HepG2 (cell line): Measurements from ENCODE around the gene MYO15A. TPM values are rescaled to one million over a fixed set of nuclear protein-coding genes. Genes with fewer than 3 reads are reported as not detected.

Experiments used
- HES4 ChIP-seq: sonication (generic); formaldehyde crosslinking; IDR thresholded peaks from 2 replicates; pipeline ENCODE4 v1.9.0; 2021; ENCODE audit warnings: mild to moderate bottlenecking, missing genetic modification reagents, borderline replicate concordance
- KLF16 ChIP-seq, 2 experiments: sonication (generic) in 1 of 2; formaldehyde crosslinking in 1 of 2; IDR thresholded peaks; 2 replicates each; pipeline versions ENCODE4 v1.6.1 to v1.8.0; 2016 to 2023; ENCODE audit warnings: missing genetic modification reagents in 2 of 2, missing compliant biosample characterization in 1 of 2
- LCORL ChIP-seq, 2 experiments: fragments of 450-650 bp in 1 of 2; sonication (generic) in 1 of 2; formaldehyde crosslinking in 1 of 2; IDR thresholded peaks; 2 replicates each; pipeline versions ENCODE4 v1.5.0 to v1.6.1; 2017 to 2020; ENCODE audit warnings: antibody characterized with exemption in 1 of 2, missing genetic modification reagents in 1 of 2
- ZFP82 ChIP-seq: sonication (generic); formaldehyde crosslinking; IDR thresholded peaks from 2 replicates; pipeline ENCODE4 v1.5.1; 2020; ENCODE audit warnings: mild to moderate bottlenecking, missing genetic modification reagents, borderline replicate concordance
- ZFX ChIP-seq: sonication (generic); formaldehyde crosslinking; IDR thresholded peaks from 2 replicates; pipeline ENCODE4 v1.4.0; 2020; ENCODE audit warnings: mild to moderate bottlenecking, low read depth, missing genetic modification reagents, moderate library complexity
- ZNF124 ChIP-seq: sonication (generic); formaldehyde crosslinking; IDR thresholded peaks from 2 replicates; pipeline ENCODE4 v1.4.0; 2020; ENCODE audit warnings: missing genetic modification reagents
- ZNF496 ChIP-seq: sonication (generic); formaldehyde crosslinking; IDR thresholded peaks from 2 replicates; pipeline ENCODE4 v1.8.1; 2023; ENCODE audit warnings: mild to moderate bottlenecking, moderate library complexity, missing genetic modification reagents; ENCODE audit not compliant: insufficient replicate concordance
- ZNF543 ChIP-seq: sonication (generic); formaldehyde crosslinking; IDR thresholded peaks from 2 replicates; pipeline ENCODE4 v1.4.0; 2020; ENCODE audit warnings: mild to moderate bottlenecking, missing genetic modification reagents
- ZNF747 ChIP-seq: sonication (generic); formaldehyde crosslinking; IDR thresholded peaks from 2 replicates; pipeline ENCODE4 v1.8.1; 2023; ENCODE audit warnings: missing genetic modification reagents, mild to moderate bottlenecking, borderline replicate concordance
- ZNF788 ChIP-seq: sonication (generic); formaldehyde crosslinking; IDR thresholded peaks from 2 replicates; pipeline ENCODE4 v1.5.0; 2020; ENCODE audit warnings: mild to moderate bottlenecking, missing genetic modification reagents, borderline replicate concordance
- polyA plus RNA-seq, 8 experiments: library from polyadenylated mRNA; depleted of rRNA in 3 of 8; stranded (reverse) in 7 of 8; unstranded in 1 of 8; fragments of >200 nt; fragmentation: Illumina TruSeq in 4 of 8; extraction: Trizol in 4 of 8; gene quantifications; 2 replicates each; pipeline versions ENCODE4 v1.2.1 to v1.2.3, GENCODE V29; 2011 to 2016; ENCODE audit warnings: low read depth in 4 of 8, missing spikeins in 1 of 8, mixed read lengths in 1 of 8; ENCODE audit not compliant: insufficient read depth in 1 of 8
- total RNA-seq, 5 experiments: library from RNA; depleted of rRNA; stranded (reverse); fragments of >200 nt; fragmentation: Illumina TruSeq; extraction: Trizol; gene quantifications; 2 replicates each; pipeline ENCODE4 v1.2.3, GENCODE V29; 2016; ENCODE audit warnings: low read depth in 1 of 5
- TF ChIP-seq, protein P1 (sequence below): sonication (generic); formaldehyde crosslinking; IDR thresholded peaks from 2 replicates; pipeline ENCODE4; 2020; ENCODE audit warnings: missing genetic modification reagents, mild to moderate bottlenecking, borderline replicate concordance
- TF ChIP-seq, protein P2 (sequence below): sonication (generic); formaldehyde crosslinking; IDR thresholded peaks from 2 replicates; pipeline ENCODE4 v1.5.0; 2020; ENCODE audit warnings: mild to moderate bottlenecking, missing genetic modification reagents, moderate library complexity
- TF ChIP-seq, protein P3 (sequence below): sonication (generic); formaldehyde crosslinking; IDR thresholded peaks from 2 replicates; pipeline ENCODE4 v1.4.0; 2020; ENCODE audit warnings: mild to moderate bottlenecking, missing genetic modification reagents
- TF ChIP-seq, protein P4 (sequence below): sonication (generic); formaldehyde crosslinking; IDR thresholded peaks from 2 replicates; pipeline ENCODE4 v1.4.0; 2020; ENCODE audit warnings: missing genetic modification reagents, borderline replicate concordance
- TF ChIP-seq, protein P5 (sequence below): sonication (generic); formaldehyde crosslinking; IDR thresholded peaks from 2 replicates; pipeline ENCODE4 v1.9.0; 2022; ENCODE audit warnings: low read depth, missing genetic modification reagents

Gene MYO15A
- total and polyA plus RNA-seq, 2 of the 13 experiments (the other 11 are each of a cell fraction or from before 2014, with no cell fraction given) = 0.07 to 0.20 TPM

DNA sequence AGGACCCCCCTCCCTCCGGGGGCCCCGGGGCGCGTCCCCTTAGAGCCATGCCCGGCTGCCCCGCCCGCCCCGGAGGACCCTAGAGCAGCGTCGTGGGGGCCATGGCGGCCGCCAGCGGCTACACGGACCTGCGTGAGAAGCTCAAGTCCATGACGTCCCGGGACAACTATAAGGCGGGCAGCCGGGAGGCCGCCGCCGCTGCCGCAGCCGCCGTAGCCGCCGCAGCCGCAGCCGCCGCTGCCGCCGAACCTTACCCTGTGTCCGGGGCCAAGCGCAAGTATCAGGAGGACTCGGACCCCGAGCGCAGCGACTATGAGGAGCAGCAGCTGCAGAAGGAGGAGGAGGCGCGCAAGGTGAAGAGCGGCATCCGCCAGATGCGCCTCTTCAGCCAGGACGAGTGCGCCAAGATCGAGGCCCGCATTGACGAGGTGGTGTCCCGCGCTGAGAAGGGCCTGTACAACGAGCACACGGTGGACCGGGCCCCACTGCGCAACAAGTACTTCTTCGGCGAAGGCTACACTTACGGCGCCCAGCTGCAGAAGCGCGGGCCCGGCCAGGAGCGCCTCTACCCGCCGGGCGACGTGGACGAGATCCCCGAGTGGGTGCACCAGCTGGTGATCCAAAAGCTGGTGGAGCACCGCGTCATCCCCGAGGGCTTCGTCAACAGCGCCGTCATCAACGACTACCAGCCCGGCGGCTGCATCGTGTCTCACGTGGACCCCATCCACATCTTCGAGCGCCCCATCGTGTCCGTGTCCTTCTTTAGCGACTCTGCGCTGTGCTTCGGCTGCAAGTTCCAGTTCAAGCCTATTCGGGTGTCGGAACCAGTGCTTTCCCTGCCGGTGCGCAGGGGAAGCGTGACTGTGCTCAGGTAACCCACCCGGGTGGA is 75.8 kb downstream of the MYO15A start (continued):
- TF ChIP-seq, protein P1, sequence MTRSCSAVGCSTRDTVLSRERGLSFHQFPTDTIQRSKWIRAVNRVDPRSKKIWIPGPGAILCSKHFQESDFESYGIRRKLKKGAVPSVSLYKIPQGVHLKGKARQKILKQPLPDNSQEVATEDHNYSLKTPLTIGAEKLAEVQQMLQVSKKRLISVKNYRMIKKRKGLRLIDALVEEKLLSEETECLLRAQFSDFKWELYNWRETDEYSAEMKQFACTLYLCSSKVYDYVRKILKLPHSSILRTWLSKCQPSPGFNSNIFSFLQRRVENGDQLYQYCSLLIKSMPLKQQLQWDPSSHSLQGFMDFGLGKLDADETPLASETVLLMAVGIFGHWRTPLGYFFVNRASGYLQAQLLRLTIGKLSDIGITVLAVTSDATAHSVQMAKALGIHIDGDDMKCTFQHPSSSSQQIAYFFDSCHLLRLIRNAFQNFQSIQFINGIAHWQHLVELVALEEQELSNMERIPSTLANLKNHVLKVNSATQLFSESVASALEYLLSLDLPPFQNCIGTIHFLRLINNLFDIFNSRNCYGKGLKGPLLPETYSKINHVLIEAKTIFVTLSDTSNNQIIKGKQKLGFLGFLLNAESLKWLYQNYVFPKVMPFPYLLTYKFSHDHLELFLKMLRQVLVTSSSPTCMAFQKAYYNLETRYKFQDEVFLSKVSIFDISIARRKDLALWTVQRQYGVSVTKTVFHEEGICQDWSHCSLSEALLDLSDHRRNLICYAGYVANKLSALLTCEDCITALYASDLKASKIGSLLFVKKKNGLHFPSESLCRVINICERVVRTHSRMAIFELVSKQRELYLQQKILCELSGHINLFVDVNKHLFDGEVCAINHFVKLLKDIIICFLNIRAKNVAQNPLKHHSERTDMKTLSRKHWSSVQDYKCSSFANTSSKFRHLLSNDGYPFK (CRISPR knock-in tag) = peak; percentile 40; the same call in 1 of the 2 replicates
- no peak; the same call in 1 of the 2 replicates for TF ChIP-seq ZNF788 (CRISPR knock-in tag)
- TF ChIP-seq ZNF124 (CRISPR knock-in tag) = no peak
- TF ChIP-seq, protein P2, sequence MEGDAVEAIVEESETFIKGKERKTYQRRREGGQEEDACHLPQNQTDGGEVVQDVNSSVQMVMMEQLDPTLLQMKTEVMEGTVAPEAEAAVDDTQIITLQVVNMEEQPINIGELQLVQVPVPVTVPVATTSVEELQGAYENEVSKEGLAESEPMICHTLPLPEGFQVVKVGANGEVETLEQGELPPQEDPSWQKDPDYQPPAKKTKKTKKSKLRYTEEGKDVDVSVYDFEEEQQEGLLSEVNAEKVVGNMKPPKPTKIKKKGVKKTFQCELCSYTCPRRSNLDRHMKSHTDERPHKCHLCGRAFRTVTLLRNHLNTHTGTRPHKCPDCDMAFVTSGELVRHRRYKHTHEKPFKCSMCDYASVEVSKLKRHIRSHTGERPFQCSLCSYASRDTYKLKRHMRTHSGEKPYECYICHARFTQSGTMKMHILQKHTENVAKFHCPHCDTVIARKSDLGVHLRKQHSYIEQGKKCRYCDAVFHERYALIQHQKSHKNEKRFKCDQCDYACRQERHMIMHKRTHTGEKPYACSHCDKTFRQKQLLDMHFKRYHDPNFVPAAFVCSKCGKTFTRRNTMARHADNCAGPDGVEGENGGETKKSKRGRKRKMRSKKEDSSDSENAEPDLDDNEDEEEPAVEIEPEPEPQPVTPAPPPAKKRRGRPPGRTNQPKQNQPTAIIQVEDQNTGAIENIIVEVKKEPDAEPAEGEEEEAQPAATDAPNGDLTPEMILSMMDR = peak; percentile 32; the same call in 1 of the 2 replicates
- TF ChIP-seq, protein P3, sequence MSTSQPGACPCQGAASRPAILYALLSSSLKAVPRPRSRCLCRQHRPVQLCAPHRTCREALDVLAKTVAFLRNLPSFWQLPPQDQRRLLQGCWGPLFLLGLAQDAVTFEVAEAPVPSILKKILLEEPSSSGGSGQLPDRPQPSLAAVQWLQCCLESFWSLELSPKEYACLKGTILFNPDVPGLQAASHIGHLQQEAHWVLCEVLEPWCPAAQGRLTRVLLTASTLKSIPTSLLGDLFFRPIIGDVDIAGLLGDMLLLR (CRISPR knock-in tag) = no peak; the same call in 1 of the 2 replicates
- no peak for TF ChIP-seq ZNF496 (CRISPR knock-in tag)
- TF ChIP-seq KLF16 (CRISPR knock-in tag; IDR thresholded peaks at IDR 0.05) = no peak
- no peak for TF ChIP-seq ZFP82 (CRISPR knock-in tag)
- 0 out of 2 replicates have a peak, but pooled peaks have one; percentile 4 for TF ChIP-seq HES4 (CRISPR knock-in tag)
- TF ChIP-seq ZFX = no peak
- TF ChIP-seq ZNF747 = no peak
- TF ChIP-seq, protein P4, sequence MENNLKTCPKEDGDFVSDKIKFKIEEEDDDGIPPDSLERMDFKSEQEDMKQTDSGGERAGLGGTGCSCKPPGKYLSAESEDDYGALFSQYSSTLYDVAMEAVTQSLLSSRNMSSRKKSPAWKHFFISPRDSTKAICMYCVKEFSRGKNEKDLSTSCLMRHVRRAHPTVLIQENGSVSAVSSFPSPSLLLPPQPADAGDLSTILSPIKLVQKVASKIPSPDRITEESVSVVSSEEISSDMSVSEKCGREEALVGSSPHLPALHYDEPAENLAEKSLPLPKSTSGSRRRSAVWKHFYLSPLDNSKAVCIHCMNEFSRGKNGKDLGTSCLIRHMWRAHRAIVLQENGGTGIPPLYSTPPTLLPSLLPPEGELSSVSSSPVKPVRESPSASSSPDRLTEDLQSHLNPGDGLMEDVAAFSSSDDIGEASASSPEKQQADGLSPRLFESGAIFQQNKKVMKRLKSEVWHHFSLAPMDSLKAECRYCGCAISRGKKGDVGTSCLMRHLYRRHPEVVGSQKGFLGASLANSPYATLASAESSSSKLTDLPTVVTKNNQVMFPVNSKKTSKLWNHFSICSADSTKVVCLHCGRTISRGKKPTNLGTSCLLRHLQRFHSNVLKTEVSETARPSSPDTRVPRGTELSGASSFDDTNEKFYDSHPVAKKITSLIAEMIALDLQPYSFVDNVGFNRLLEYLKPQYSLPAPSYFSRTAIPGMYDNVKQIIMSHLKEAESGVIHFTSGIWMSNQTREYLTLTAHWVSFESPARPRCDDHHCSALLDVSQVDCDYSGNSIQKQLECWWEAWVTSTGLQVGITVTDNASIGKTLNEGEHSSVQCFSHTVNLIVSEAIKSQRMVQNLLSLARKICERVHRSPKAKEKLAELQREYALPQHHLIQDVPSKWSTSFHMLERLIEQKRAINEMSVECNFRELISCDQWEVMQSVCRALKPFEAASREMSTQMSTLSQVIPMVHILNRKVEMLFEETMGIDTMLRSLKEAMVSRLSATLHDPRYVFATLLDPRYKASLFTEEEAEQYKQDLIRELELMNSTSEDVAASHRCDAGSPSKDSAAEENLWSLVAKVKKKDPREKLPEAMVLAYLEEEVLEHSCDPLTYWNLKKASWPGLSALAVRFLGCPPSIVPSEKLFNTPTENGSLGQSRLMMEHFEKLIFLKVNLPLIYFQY (CRISPR knock-in tag) = no peak
- TF ChIP-seq, protein P5, sequence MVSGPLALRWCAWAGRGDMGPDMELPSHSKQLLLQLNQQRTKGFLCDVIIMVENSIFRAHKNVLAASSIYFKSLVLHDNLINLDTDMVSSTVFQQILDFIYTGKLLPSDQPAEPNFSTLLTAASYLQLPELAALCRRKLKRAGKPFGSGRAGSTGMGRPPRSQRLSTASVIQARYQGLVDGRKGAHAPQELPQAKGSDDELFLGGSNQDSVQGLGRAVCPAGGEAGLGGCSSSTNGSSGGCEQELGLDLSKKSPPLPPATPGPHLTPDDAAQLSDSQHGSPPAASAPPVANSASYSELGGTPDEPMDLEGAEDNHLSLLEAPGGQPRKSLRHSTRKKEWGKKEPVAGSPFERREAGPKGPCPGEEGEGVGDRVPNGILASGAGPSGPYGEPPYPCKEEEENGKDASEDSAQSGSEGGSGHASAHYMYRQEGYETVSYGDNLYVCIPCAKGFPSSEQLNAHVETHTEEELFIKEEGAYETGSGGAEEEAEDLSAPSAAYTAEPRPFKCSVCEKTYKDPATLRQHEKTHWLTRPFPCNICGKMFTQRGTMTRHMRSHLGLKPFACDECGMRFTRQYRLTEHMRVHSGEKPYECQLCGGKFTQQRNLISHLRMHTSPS (CRISPR knock-in tag) = no peak
- 0 out of 2 replicates have a peak, but pooled peaks have one; percentile 26 for TF ChIP-seq ZNF543 (CRISPR knock-in tag)
- no peak for TF ChIP-seq LCORL (IDR thresholded peaks at IDR 0.05)
- TF ChIP-seq LCORL (CRISPR knock-in tag; IDR thresholded peaks at IDR 0.05) = 0 out of 2 replicates have a peak, but pooled peaks have one; percentile 41
